HepG2 (cell line): ENCODE measurements around the gene DCD. TPM values are rescaled to one million over a fixed set of nuclear protein-coding genes. Genes with fewer than 3 reads are reported as not detected.

ENCODE experiments used
- ATAC-seq: fragments of 200-7000 bp; cut with Tn5 transposase; 3 replicates; pipeline ENCODE4 v1.9.1; 2020; ENCODE audit warnings: mild to moderate bottlenecking, moderate library complexity
- BruUV-seq: library from RNA; stranded (reverse); fragments of 400-500 nt; replicated peaks from 2 replicates; lab custom pipeline; 2021; lab: Mats Ljungman, UMichigan
- CTCF ChIA-PET: fragments of 300-600 bp; formaldehyde crosslinking; extraction: SDS; loops from one replicate; lab custom pipeline; 2021; ENCODE audit warnings: low total read pairs, inconsistent platforms, low intra/inter-chr PET ratio; lab: Yijun Ruan, JAX
- POLR2A ChIA-PET: fragments of 350-600 bp; sonication (Branson Sonifier 250); formaldehyde crosslinking; loops from one replicate; lab custom pipeline; 2020; ENCODE audit warnings: antibody characterized with exemption, inconsistent platforms; lab: Yijun Ruan, JAX
- DNase-seq: peaks from one replicate; pipeline ENCODE4 v3.0.0-alpha.2; 2015; ENCODE audit warnings: low spot score
- FAIRE-seq: peaks from 3 replicates; lab custom pipeline; 2011; peaks lifted over from hg19 to GRCh38; lab: Jason Lieb, UNC
- H2AFZ ChIP-seq: one replicate; pipeline ENCODE4 v1.6.1; 2011; ENCODE audit warnings: low read length, inconsistent platforms
- H3K27ac ChIP-seq: fragments of 300-600 bp; 3 replicates; pipeline ENCODE4 v1.8.0; 2011; ENCODE audit warnings: mixed run types, mild to moderate bottlenecking, mixed read lengths, low read length, inconsistent platforms; ENCODE audit not compliant: insufficient read depth; ENCODE audit errors: extremely low read length
- H3K27me3 ChIP-seq, 2 experiments: fragments of 200-600 bp in 1 of 2; 2 replicates in 1 of 2; 3 replicates in 1 of 2; pipeline versions ENCODE4 v1.6.0 to v1.8.0; 2011; ENCODE audit warnings: low read length in 2 of 2, mild to moderate bottlenecking in 2 of 2, moderate library complexity in 2 of 2, inconsistent platforms in 1 of 2; ENCODE audit not compliant: insufficient read depth in 2 of 2, control insufficient read depth in 1 of 2
- H3K36me3 ChIP-seq, 2 experiments: fragments of 200-600 bp in 1 of 2; replicated peaks in 1 of 2; 2 replicates in 1 of 2; 3 replicates in 1 of 2; pipeline versions ENCODE4 v1.5.1 to v1.8.0; 2011; ENCODE audit warnings: low read length in 2 of 2, inconsistent platforms in 1 of 2; ENCODE audit not compliant: insufficient read depth in 2 of 2, control insufficient read depth in 1 of 2
- H3K4me1 ChIP-seq: 2 replicates; pipeline ENCODE4 v1.5.1; 2012; ENCODE audit warnings: low read length, inconsistent platforms; ENCODE audit not compliant: insufficient read depth
- H3K4me2 ChIP-seq: 2 replicates; pipeline ENCODE4 v1.6.0; 2011; ENCODE audit warnings: low read depth, low read length, inconsistent platforms
- H3K4me3 ChIP-seq, 3 experiments: fragments of 200-600 bp in 1 of 3; sonication (generic), shearing (Covaris generic) in 1 of 3; replicated peaks in 1 of 3; 2 replicates each; pipeline ENCODE4 v1.5.1; 2011 to 2016; ENCODE audit warnings: low read length in 3 of 3, inconsistent platforms in 2 of 3, low read depth in 2 of 3, mild to moderate bottlenecking in 2 of 3, control low read depth in 1 of 3, mixed read lengths in 1 of 3; ENCODE audit not compliant: insufficient read depth in 1 of 3
- H3K79me2 ChIP-seq: one replicate; pipeline ENCODE4 v1.6.1; 2011; ENCODE audit warnings: low read length, inconsistent platforms; ENCODE audit not compliant: insufficient read depth
- H3K9ac ChIP-seq: 2 replicates; pipeline ENCODE4 v1.6.0; 2011; ENCODE audit warnings: mild to moderate bottlenecking, low read depth, low read length, inconsistent platforms; ENCODE audit not compliant: insufficient read depth
- H3K9me3 ChIP-seq: 2 replicates; pipeline ENCODE4 v1.5.1; 2012; ENCODE audit warnings: mild to moderate bottlenecking, low read length
- H4K20me1 ChIP-seq: 2 replicates; pipeline ENCODE4 v1.6.0; 2011; ENCODE audit warnings: inconsistent platforms, mild to moderate bottlenecking, low read length, moderate library complexity; ENCODE audit not compliant: insufficient read depth
- BCL6 ChIP-seq: IDR thresholded peaks from 2 replicates; pipeline ENCODE4 v1.6.1; 2016; ENCODE audit warnings: missing genetic modification reagents, missing compliant biosample characterization
- CEBPB ChIP-seq: IDR thresholded peaks from 2 replicates; pipeline ENCODE4 v1.6.1; 2011; ENCODE audit warnings: low read depth, low read length, improper control_type of control experiment, borderline replicate concordance
- EP300 ChIP-seq, 3 experiments: sonication (generic) in 1 of 3; formaldehyde crosslinking in 1 of 3; IDR thresholded peaks; 2 replicates each; pipeline versions ENCODE4 v1.5.1 to v1.6.1; 2011 to 2020; ENCODE audit warnings: low read depth in 2 of 3, low read length in 2 of 3, borderline replicate concordance in 1 of 3, improper control_type of control experiment in 1 of 3, mild to moderate bottlenecking in 1 of 3, missing genetic modification reagents in 1 of 3, moderate library complexity in 1 of 3
- FOSL2 ChIP-seq: sonication (generic); formaldehyde crosslinking; IDR thresholded peaks from 2 replicates; pipeline ENCODE4 v1.4.0; 2020; ENCODE audit warnings: missing genetic modification reagents
- ISL2 ChIP-seq: sonication (generic); formaldehyde crosslinking; IDR thresholded peaks from 2 replicates; pipeline ENCODE4 v1.5.0; 2020; ENCODE audit warnings: missing genetic modification reagents
- KDM3A ChIP-seq: IDR thresholded peaks from 2 replicates; pipeline ENCODE4 v1.6.1; 2018; ENCODE audit warnings: low read depth, missing compliant biosample characterization
- NAIF1 ChIP-seq: sonication (generic); formaldehyde crosslinking; IDR thresholded peaks from 2 replicates; pipeline ENCODE4 v1.5.0; 2020; ENCODE audit warnings: mild to moderate bottlenecking, missing genetic modification reagents, borderline replicate concordance
- PRMT3 ChIP-seq: sonication (generic); formaldehyde crosslinking; IDR thresholded peaks from 2 replicates; pipeline ENCODE4 v1.8.1; 2022; ENCODE audit warnings: low read depth, mild to moderate bottlenecking, moderate library complexity, missing genetic modification reagents, borderline replicate concordance
- SP4 ChIP-seq: sonication (generic); formaldehyde crosslinking; IDR thresholded peaks from 2 replicates; pipeline ENCODE4 v1.8.1; 2023; ENCODE audit warnings: mild to moderate bottlenecking, missing genetic modification reagents
- TBP ChIP-seq: sonication (generic); formaldehyde crosslinking; IDR thresholded peaks from 2 replicates; pipeline ENCODE4 v1.5.0; 2020; ENCODE audit warnings: missing genetic modification reagents
- ZC3H4 ChIP-seq: sonication (generic); formaldehyde crosslinking; IDR thresholded peaks from 2 replicates; pipeline ENCODE4 v1.4.0; 2020; ENCODE audit warnings: missing genetic modification reagents, borderline replicate concordance
- ZKSCAN5 ChIP-seq: sonication (generic); formaldehyde crosslinking; IDR thresholded peaks from 2 replicates; pipeline ENCODE4 v1.5.1; 2020; ENCODE audit warnings: mild to moderate bottlenecking, missing genetic modification reagents
- ZNF414 ChIP-seq: sonication (generic); formaldehyde crosslinking; IDR thresholded peaks from 2 replicates; pipeline ENCODE4 v1.5.0; 2020; ENCODE audit warnings: missing genetic modification reagents
- ZNF580 ChIP-seq: IDR thresholded peaks from 2 replicates; pipeline ENCODE4 v1.6.1; 2016; ENCODE audit warnings: low read depth, borderline replicate concordance
- WGBS: methylation state at CpG from one replicate; pipeline ENCODE4 v1.1.6; 2017; ENCODE audit warnings: low lambda C conversion rate; 5-methylcytosine and 5-hydroxymethylcytosine counted together
- in situ Hi-C: cut with HindIII; loops from 2 replicates; pipeline ENCODE4 v1.10.0; 2017; ENCODE audit warnings: low pct_unique_long_range_greater_than_20kb; ENCODE audit not compliant: extremely low pct_ligation_motif_present
- intact Hi-C: fragments of 100-400 bp; cut with micrococcal nuclease; formaldehyde crosslinking; loops from one replicate; pipeline ENCODE4 v1.10.0; 2022; ENCODE audit not compliant: unreplicated experiment
- polyA plus RNA-seq, 8 experiments: library from polyadenylated mRNA; depleted of rRNA in 3 of 8; stranded (reverse) in 7 of 8; unstranded in 1 of 8; fragments of >200 nt; fragmentation: Illumina TruSeq in 4 of 8; extraction: Trizol in 4 of 8; gene quantifications; 2 replicates each; pipeline versions ENCODE4 v1.2.1 to v1.2.3, GENCODE V29; 2011 to 2016; ENCODE audit warnings: low read depth in 4 of 8, missing spikeins in 1 of 8, mixed read lengths in 1 of 8; ENCODE audit not compliant: insufficient read depth in 1 of 8
- total RNA-seq, 5 experiments: library from RNA; depleted of rRNA; stranded (reverse); fragments of >200 nt; fragmentation: Illumina TruSeq; extraction: Trizol; gene quantifications; 2 replicates each; pipeline ENCODE4 v1.2.3, GENCODE V29; 2016; ENCODE audit warnings: low read depth in 1 of 5
- TF ChIP-seq, protein P1 (sequence below): sonication (generic); formaldehyde crosslinking; IDR thresholded peaks from 2 replicates; pipeline ENCODE4 v1.4.0; 2020; ENCODE audit warnings: mild to moderate bottlenecking, missing genetic modification reagents
- TF ChIP-seq, protein P2 (sequence below): sonication (generic); formaldehyde crosslinking; IDR thresholded peaks from 2 replicates; pipeline ENCODE4; 2020; ENCODE audit warnings: missing genetic modification reagents, mild to moderate bottlenecking, borderline replicate concordance
- TF ChIP-seq, protein P3 (sequence below): sonication (generic); formaldehyde crosslinking; IDR thresholded peaks from 2 replicates; pipeline ENCODE4 v1.4.0; 2020; ENCODE audit warnings: missing genetic modification reagents
- TF ChIP-seq, protein P4 (sequence below): IDR thresholded peaks from 2 replicates; pipeline ENCODE4 v1.6.1; 2018; ENCODE audit warnings: missing genetic modification reagents

Gene DCD
- total and polyA plus RNA-seq, 2 of the 13 experiments (the other 11 are each of a cell fraction or from before 2014, with no cell fraction given), result not detected

GRCh38 chr12:54608769-54609168, 39.4 kb downstream of the DCD start:
- H4K20me1 ChIP-seq, result no peaks in the 10 kb centered on the region
- ChIA-PET CTCF (no interaction called here), POLR2A (no interaction called here)
- 4% methylated on average over 2 of the region's 2 CpGs for WGBS
- H3K4me2 ChIP-seq, result no peak overlapping the region
- H3K4me3 ChIP-seq, result no peak overlapping the region
- no peaks in the 10 kb centered on the region for H3K4me1 ChIP-seq
- intact Hi-C loops (no loop called here), in situ Hi-C loops (no loop called here)
- H3K9me3 ChIP-seq, result no peaks in the 10 kb centered on the region
- FAIRE-seq (no peak), DNase-seq (no peak), ATAC-seq (no peak)
- H2AFZ ChIP-seq, result no peak overlapping the region
- TF ChIP-seq BCL6 (CRISPR knock-in tag) (no peak), ZNF580 (CRISPR knock-in tag) (no peak), FOSL2 (no peak), ZC3H4 (CRISPR knock-in tag) (no peak), KDM3A (no peak), SP4 (CRISPR knock-in tag) (no peak), TBP (CRISPR knock-in tag) (no peak), ZKSCAN5 (no peak), PRMT3 (CRISPR knock-in tag) (no peak), NAIF1 (no peak), ZNF414 (CRISPR knock-in tag) (no peak), EP300 (IDR thresholded peaks at IDR 0.05; ENCODE audit: low read depth in 2 of 2, low read length in 2 of 2) (no peak), EP300 (CRISPR knock-in tag; IDR thresholded peaks at IDR 0.05; ENCODE audit: borderline replicate concordance) (no peak), ISL2 (CRISPR knock-in tag) (no peak), CEBPB (no peak)
- TF ChIP-seq, protein P1, sequence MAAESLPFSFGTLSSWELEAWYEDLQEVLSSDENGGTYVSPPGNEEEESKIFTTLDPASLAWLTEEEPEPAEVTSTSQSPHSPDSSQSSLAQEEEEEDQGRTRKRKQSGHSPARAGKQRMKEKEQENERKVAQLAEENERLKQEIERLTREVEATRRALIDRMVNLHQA (CRISPR knock-in tag), result no peak
- TF ChIP-seq, protein P2, sequence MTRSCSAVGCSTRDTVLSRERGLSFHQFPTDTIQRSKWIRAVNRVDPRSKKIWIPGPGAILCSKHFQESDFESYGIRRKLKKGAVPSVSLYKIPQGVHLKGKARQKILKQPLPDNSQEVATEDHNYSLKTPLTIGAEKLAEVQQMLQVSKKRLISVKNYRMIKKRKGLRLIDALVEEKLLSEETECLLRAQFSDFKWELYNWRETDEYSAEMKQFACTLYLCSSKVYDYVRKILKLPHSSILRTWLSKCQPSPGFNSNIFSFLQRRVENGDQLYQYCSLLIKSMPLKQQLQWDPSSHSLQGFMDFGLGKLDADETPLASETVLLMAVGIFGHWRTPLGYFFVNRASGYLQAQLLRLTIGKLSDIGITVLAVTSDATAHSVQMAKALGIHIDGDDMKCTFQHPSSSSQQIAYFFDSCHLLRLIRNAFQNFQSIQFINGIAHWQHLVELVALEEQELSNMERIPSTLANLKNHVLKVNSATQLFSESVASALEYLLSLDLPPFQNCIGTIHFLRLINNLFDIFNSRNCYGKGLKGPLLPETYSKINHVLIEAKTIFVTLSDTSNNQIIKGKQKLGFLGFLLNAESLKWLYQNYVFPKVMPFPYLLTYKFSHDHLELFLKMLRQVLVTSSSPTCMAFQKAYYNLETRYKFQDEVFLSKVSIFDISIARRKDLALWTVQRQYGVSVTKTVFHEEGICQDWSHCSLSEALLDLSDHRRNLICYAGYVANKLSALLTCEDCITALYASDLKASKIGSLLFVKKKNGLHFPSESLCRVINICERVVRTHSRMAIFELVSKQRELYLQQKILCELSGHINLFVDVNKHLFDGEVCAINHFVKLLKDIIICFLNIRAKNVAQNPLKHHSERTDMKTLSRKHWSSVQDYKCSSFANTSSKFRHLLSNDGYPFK (CRISPR knock-in tag), result no peak
- TF ChIP-seq, protein P3, sequence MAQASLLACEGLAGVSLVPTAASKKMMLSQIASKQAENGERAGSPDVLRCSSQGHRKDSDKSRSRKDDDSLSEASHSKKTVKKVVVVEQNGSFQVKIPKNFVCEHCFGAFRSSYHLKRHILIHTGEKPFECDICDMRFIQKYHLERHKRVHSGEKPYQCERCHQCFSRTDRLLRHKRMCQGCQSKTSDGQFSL (CRISPR knock-in tag), result no peak
- TF ChIP-seq, protein P4, sequence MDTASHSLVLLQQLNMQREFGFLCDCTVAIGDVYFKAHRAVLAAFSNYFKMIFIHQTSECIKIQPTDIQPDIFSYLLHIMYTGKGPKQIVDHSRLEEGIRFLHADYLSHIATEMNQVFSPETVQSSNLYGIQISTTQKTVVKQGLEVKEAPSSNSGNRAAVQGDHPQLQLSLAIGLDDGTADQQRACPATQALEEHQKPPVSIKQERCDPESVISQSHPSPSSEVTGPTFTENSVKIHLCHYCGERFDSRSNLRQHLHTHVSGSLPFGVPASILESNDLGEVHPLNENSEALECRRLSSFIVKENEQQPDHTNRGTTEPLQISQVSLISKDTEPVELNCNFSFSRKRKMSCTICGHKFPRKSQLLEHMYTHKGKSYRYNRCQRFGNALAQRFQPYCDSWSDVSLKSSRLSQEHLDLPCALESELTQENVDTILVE (CRISPR knock-in tag), result no peak
- no peaks in the 10 kb centered on the region for H3K79me2 ChIP-seq
- no peak overlapping the region for H3K27ac ChIP-seq
- H3K27me3 ChIP-seq, result 0 out of 5 replicates have a peak, but pooled peaks cover 0 to 7% of the 10 kb centered on the region in 2 experiments
- no peak overlapping the region for H3K9ac ChIP-seq
- H3K36me3 ChIP-seq, result no peaks in the 10 kb centered on the region
- BruUV-seq, result no TSS peak
